Esophagus muscularis mucosa (tissue), 4 donors: Measurements from ENCODE around the gene HS6ST3. TPM values are rescaled to one million over a fixed set of nuclear protein-coding genes. Genes with fewer than 3 reads are reported as not detected.

ENCODE experiments used
- DNase-seq: peaks from one replicate; pipeline ENCODE4 v3.0.0-alpha.2; 2017; ENCODE audit errors: extremely low spot score
- H3K27ac ChIP-seq, 4 donors: fragments of 200-600 bp; sonication (generic); replicated peaks in 1 of 4; 1 replicate in 3 of 4; 2 replicates in 1 of 4; pipeline ENCODE4 v1.5.1; 2016 to 2019; ENCODE audit warnings: mild to moderate bottlenecking in 1 of 4
- H3K27me3 ChIP-seq, 4 donors: fragments of 200-600 bp; sonication (generic); one replicate each; pipeline versions ENCODE4 v1.5.1 to v1.6.0; 2016 to 2019
- H3K36me3 ChIP-seq, 4 donors: fragments of 200-600 bp; sonication (generic); one replicate each; pipeline ENCODE4 v1.5.1; 2016 to 2019
- H3K4me1 ChIP-seq, 4 donors: fragments of 200-600 bp; sonication (generic); one replicate each; pipeline ENCODE4 v1.5.1; 2016 to 2019
- H3K4me3 ChIP-seq, 4 donors: fragments of 200-600 bp; sonication (generic); 1 replicate in 2 of 4; 2 replicates in 2 of 4; pipeline ENCODE4 v1.5.1; 2016 to 2019; ENCODE audit warnings: mild to moderate bottlenecking in 4 of 4, moderate library complexity in 1 of 4
- H3K9me3 ChIP-seq, 4 donors: fragments of 200-600 bp; sonication (generic); 1 replicate in 3 of 4; 2 replicates in 1 of 4; pipeline ENCODE4 v1.5.1; 2016 to 2019
- EP300 ChIP-seq: sonication (generic); formaldehyde crosslinking; IDR thresholded peaks from one replicate; pipeline ENCODE4 v1.6.1; 2017; ENCODE audit warnings: antibody characterized with exemption
- POLR2A ChIP-seq: fragments of 450-650 bp; IDR thresholded peaks from one replicate; pipeline ENCODE4 v1.6.1; 2017; ENCODE audit warnings: antibody characterized with exemption, moderate library complexity, mild to moderate bottlenecking, low read depth
- POLR2AphosphoS5 ChIP-seq, 2 donors: sonication (generic); formaldehyde crosslinking; IDR thresholded peaks; one replicate each; pipeline ENCODE4 v1.6.1; 2017; ENCODE audit warnings: antibody characterized with exemption in 2 of 2
- WGBS: methylation state at CpG from one replicate; pipeline ENCODE4 v1.1.5; 2018; 5-methylcytosine and 5-hydroxymethylcytosine counted together
- intact Hi-C: fragments of 100-400 bp; cut with DNase I; formaldehyde crosslinking; loops from one replicate; pipeline ENCODE4 v1.15.1; 2023
- total RNA-seq, 4 donors: library from RNA; depleted of rRNA; stranded (reverse); fragments of >200 nt; gene quantifications; one replicate each; pipeline versions ENCODE4 v1.1.0 to v1.2.1, GENCODE V29; 2016
- TF ChIP-seq, protein P1 (sequence below), 3 experiments: fragments of 200-600 bp in 2 of 3; fragments of 450-650 bp in 1 of 3; sonication (generic) in 2 of 3; IDR thresholded peaks; one replicate each; pipeline ENCODE4 v1.5.1; 2017 to 2019; ENCODE audit warnings: antibody characterized with exemption in 3 of 3, mild to moderate bottlenecking in 2 of 3, moderate library complexity in 1 of 3

HS6ST3 gene
- total RNA-seq, 4 donors from 2014 or later: 4.6 to 12.4 (median 7.9) TPM

DNA sequence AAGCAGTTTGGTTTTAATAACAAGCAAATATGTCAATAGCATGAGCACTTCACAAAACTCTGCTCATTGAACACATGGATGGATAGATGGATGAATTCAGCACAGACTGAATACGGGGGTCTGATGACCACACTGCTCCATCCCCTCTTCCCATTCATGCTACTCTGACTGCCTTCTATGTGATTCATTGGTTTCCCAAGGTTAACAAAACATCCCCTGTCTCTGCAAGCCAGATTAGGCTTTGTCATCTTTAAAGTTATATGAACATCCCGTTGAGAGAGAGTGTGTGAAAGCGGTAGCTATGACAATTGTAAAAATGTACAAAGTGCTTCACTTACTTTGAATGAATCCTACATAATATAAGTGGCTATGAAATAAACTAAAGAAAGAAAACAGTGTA is 651.9 kb downstream of the HS6ST3 start:
- DNase-seq: no peak
- TF ChIP-seq EP300 (no peak), POLR2A (no peak), POLR2AphosphoS5 (IDR thresholded peaks at IDR 0.05) (no peak)
- TF ChIP-seq, protein P1, sequence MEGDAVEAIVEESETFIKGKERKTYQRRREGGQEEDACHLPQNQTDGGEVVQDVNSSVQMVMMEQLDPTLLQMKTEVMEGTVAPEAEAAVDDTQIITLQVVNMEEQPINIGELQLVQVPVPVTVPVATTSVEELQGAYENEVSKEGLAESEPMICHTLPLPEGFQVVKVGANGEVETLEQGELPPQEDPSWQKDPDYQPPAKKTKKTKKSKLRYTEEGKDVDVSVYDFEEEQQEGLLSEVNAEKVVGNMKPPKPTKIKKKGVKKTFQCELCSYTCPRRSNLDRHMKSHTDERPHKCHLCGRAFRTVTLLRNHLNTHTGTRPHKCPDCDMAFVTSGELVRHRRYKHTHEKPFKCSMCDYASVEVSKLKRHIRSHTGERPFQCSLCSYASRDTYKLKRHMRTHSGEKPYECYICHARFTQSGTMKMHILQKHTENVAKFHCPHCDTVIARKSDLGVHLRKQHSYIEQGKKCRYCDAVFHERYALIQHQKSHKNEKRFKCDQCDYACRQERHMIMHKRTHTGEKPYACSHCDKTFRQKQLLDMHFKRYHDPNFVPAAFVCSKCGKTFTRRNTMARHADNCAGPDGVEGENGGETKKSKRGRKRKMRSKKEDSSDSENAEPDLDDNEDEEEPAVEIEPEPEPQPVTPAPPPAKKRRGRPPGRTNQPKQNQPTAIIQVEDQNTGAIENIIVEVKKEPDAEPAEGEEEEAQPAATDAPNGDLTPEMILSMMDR (IDR thresholded peaks at IDR 0.05): no peak
- Histone ChIP-seq H3K27me3 (no peaks in the 10 kb centered on the region), H3K4me3 (no peak overlapping the region), H3K4me1 (no peaks in the 10 kb centered on the region), H3K27ac (no peak overlapping the region), H3K9me3 (no peaks in the 10 kb centered on the region), H3K36me3 (no peaks in the 10 kb centered on the region)
- 71% methylated on average over 3 of the region's 3 CpGs for WGBS
- intact Hi-C loops: no loop called here

DNA sequence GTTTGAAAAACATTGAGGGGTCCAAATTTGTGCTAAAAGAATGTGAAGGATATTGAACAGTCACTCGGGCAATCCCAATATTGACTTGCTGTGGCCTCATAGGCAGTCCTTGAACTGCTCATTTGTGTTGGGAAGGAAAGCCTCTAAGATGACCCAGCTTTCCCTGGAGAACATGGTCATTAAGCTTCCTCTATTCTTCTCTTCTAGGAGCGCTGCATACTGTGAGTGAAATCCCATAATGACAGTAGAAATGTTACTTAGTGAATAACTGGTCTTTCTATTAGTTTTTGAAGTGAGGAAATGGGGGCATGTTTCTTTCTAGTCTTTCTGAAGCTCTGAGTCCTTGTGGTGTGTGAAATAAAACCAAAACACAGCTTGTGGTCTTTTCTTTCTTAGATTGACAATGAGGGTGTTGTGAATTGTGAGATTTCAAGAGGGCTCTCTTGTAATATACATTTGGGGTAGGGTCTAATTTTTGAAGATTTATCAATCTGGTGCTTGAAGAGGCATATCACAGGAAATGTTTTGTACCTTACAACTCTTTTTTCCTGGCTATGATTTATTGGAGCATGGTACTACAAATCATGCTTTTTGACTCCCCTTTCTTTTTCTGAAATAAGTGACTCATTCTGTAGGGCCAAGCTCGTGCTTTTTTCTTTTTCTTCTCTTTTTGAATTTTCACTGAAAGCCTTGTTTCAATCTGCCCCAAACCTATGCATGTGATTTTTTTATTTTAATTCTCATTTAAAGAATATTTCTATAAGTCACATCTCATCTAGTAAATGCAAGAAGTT is 653.6 kb downstream of the HS6ST3 start:
- Histone ChIP-seq H3K27me3 (no peaks in the 10 kb centered on the region), H3K4me3 (no peak overlapping the region), H3K27ac (no peak overlapping the region), H3K4me1 (no peaks in the 10 kb centered on the region), H3K9me3 (no peaks in the 10 kb centered on the region), H3K36me3 (no peaks in the 10 kb centered on the region)
- no peak for DNase-seq
- intact Hi-C loops: no loop called here
- TF ChIP-seq POLR2AphosphoS5 (IDR thresholded peaks at IDR 0.05): no peak
- TF ChIP-seq, protein P1 (IDR thresholded peaks at IDR 0.05): no peak
- WGBS: 60% methylated on average over 3 of the region's 3 CpGs

DNA sequence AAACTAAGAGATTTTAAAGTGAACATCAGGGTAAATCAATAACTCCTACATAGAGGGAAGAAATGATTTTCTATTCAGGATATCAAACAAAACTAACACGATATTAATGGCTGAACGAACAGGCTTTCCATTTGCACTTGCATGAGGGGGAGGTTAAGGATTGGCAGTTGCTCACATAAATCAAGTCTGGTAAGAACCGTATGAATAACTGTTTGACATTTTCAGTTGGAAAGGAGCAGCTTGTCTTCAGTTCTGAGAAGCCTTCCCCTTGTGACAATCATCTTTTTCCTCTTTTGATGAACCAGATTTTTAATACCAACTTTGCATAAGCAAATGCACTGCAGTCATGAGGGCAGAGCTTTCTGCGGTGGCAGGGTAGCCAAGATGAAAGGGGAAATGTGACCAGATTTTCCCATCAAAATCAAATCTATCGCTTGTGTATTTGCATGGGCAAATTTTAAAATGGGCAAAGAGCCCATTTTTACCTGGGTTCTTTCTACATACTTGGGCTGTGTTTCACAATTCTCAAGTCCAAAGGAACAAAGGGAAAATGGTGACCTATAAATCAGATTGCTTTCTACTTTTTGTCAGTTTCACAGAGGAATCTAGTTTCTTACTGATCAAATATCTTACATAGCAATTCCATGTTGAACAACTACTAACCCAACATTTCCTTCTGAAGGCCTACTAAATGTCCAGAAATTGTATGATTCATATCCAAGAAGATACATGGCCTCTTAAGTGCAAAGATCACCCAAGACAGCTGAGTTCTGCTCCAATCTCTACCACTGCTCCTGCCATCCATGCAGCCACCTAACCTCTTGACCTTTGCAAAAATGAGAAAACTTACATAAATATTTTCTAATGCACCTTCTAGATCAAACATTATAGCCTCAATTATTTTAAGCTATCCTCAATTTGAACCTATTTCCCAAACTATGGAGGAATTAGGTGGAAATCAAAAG is 654.7 kb downstream of the HS6ST3 start:
- Histone ChIP-seq H3K4me3 (no peak overlapping the region), H3K36me3 (no peaks in the 10 kb centered on the region), H3K27me3 (no peaks in the 10 kb centered on the region), H3K27ac (no peak overlapping the region), H3K9me3 (no peaks in the 10 kb centered on the region), H3K4me1 (no peaks in the 10 kb centered on the region)
- intact Hi-C loops: no loop called here
- TF ChIP-seq, protein P1 (IDR thresholded peaks at IDR 0.05): no peak
- no peak for TF ChIP-seq POLR2A
- TF ChIP-seq POLR2AphosphoS5 (IDR thresholded peaks at IDR 0.05): no peak
- TF ChIP-seq EP300: no peak
- WGBS: 81% methylated on average over 5 of the region's 5 CpGs
- DNase-seq: no peak

DNA sequence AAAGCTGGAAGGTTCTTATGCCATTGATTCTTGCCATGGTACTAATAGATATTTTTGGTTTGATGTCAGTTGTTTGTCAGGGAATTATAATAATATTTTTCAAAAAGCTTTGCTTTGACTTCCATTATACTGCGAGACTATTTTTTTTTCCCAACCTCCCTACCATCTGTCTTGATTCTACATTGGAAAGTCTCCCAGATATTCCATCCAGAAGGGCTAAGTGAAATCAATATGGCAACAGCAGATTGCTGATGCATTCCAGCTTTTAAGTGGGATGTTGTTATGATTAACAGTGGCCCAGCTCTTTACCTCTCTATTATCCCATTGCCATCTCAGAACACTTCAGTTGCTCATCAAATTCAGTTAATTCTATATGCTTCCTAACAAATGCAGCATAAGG is 657.0 kb downstream of the HS6ST3 start:
- WGBS: 80% methylated on average over 1 of the region's 1 CpG
- no peak for TF ChIP-seq EP300
- TF ChIP-seq POLR2A: no peak
- TF ChIP-seq POLR2AphosphoS5 (IDR thresholded peaks at IDR 0.05): no peak
- TF ChIP-seq, protein P1 (IDR thresholded peaks at IDR 0.05): no peak
- intact Hi-C loops: no loop called here

More for the DNA sequence above, 657.0 kb downstream of the HS6ST3 start:
- H3K4me3 ChIP-seq: no peak overlapping the region
- H3K36me3 ChIP-seq: no peaks in the 10 kb centered on the region
- no peaks in the 10 kb centered on the region for H3K27me3 ChIP-seq
- no peak for DNase-seq
- no peaks in the 10 kb centered on the region for H3K9me3 ChIP-seq
- no peak overlapping the region for H3K27ac ChIP-seq
- H3K4me1 ChIP-seq: no peaks in the 10 kb centered on the region
